Astrocyte (in vitro differentiated cells and primary cell): Measurements from ENCODE around the gene IFNGR2.

Experiments used
- CTCF ChIP-seq: IDR thresholded peaks from 2 replicates; pipeline ENCODE4 v1.5.1; 2011; ENCODE audit warnings: low read depth, mild to moderate bottlenecking, inconsistent platforms, low read length, moderate library complexity; ENCODE audit not compliant: insufficient read depth
- EZH2 ChIP-seq: IDR thresholded peaks from 2 replicates; pipeline ENCODE4 v1.6.1; 2012; ENCODE audit warnings: mild to moderate bottlenecking, low read length, inconsistent platforms; ENCODE audit not compliant: insufficient read depth

GRCh38 chr21:33374450-33375096 is 28.6 kb upstream of the IFNGR2 start:
- peak; percentile 52 for TF ChIP-seq CTCF
- TF ChIP-seq EZH2: no peak
